Hepatocyte (in vitro differentiated cells): ENCODE data around the gene TMEM45A.

Experiments used
- CTCF ChIP-seq: fragments of 200-600 bp; sonication (generic); IDR thresholded peaks from 2 replicates; pipeline ENCODE4 v1.5.1; 2016; ENCODE audit warnings: antibody characterized with exemption, mild to moderate bottlenecking; ENCODE audit not compliant: poor library complexity
- EZH2phosphoT487 ChIP-seq: fragments of 200-600 bp; sonication (generic); IDR thresholded peaks from one replicate; pipeline ENCODE4 v1.6.1; 2018; ENCODE audit warnings: antibody characterized with exemption, mild to moderate bottlenecking, low read depth, moderate library complexity; ENCODE audit not compliant: unreplicated experiment, severe bottlenecking

- TF ChIP-seq EZH2phosphoT487 (no peak), CTCF (no peak)
Observed at GRCh38 chr3:100606894-100607512, 114.6 kb downstream of the TMEM45A start.
